ENCODE results near the gene CCDC91.

Gene CCDC91

DNA sequence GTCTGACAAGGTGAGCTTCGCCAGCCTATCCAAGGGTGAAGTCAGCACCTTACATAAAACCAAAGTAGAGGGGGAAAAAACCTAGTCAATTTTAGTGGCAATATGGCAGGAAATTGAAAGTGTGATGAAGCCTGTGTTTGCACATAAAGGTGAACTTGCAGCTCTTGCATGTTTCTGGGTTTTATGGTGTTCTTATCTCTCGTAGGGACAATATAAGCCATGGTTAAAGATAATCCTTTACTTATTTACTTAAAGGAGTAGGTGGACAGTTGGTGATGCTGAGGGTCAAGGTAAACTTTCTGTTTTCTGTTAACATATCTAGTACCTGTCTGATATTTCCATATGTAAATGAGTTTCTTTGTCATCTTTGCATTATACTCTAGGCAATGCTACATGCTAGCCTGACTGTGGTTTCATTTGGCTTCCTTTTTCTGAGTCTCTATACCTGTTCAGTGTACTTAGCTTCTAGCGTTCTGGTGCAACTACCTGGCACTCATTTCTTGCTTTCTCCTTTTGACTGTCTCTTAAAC lies 32.8 kb downstream of the CCDC91 start:
- no peak for ATAC-seq
- TF ChIP-seq ZFP30 (CRISPR knock-in tag; IDR thresholded peaks at IDR 0.05) (no peak), SNAI2 (CRISPR knock-in tag; IDR thresholded peaks at IDR 0.05) (no peak), ZC3H10 (CRISPR knock-in tag; IDR thresholded peaks at IDR 0.05) (no peak), PPARA (CRISPR knock-in tag; IDR thresholded peaks at IDR 0.05; ENCODE audit: borderline replicate concordance) (no peak), ZNF70 (CRISPR knock-in tag; IDR thresholded peaks at IDR 0.05) (no peak), GLIS3 (CRISPR knock-in tag; IDR thresholded peaks at IDR 0.05) (no peak), TCF4 (CRISPR knock-in tag; IDR thresholded peaks at IDR 0.05; ENCODE audit: borderline replicate concordance) (no peak), ISL1 (CRISPR knock-in tag; IDR thresholded peaks at IDR 0.05) (no peak), OSR1 (CRISPR knock-in tag; IDR thresholded peaks at IDR 0.05) (no peak), ZFP3 (CRISPR knock-in tag; IDR thresholded peaks at IDR 0.05) (no peak)
- TF ChIP-seq, protein P1, sequence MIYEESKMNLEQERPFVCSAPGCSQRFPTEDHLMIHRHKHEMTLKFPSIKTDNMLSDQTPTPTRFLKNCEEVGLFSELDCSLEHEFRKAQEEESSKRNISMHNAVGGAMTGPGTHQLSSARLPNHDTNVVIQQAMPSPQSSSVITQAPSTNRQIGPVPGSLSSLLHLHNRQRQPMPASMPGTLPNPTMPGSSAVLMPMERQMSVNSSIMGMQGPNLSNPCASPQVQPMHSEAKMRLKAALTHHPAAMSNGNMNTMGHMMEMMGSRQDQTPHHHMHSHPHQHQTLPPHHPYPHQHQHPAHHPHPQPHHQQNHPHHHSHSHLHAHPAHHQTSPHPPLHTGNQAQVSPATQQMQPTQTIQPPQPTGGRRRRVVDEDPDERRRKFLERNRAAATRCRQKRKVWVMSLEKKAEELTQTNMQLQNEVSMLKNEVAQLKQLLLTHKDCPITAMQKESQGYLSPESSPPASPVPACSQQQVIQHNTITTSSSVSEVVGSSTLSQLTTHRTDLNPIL (CRISPR knock-in tag; IDR thresholded peaks at IDR 0.05; ENCODE audit: low read depth), result no peak
- TF ChIP-seq, protein P2, sequence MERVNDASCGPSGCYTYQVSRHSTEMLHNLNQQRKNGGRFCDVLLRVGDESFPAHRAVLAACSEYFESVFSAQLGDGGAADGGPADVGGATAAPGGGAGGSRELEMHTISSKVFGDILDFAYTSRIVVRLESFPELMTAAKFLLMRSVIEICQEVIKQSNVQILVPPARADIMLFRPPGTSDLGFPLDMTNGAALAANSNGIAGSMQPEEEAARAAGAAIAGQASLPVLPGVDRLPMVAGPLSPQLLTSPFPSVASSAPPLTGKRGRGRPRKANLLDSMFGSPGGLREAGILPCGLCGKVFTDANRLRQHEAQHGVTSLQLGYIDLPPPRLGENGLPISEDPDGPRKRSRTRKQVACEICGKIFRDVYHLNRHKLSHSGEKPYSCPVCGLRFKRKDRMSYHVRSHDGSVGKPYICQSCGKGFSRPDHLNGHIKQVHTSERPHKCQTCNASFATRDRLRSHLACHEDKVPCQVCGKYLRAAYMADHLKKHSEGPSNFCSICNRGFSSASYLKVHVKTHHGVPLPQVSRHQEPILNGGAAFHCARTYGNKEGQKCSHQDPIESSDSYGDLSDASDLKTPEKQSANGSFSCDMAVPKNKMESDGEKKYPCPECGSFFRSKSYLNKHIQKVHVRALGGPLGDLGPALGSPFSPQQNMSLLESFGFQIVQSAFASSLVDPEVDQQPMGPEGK (CRISPR knock-in tag; IDR thresholded peaks at IDR 0.05; ENCODE audit: borderline replicate concordance), result no peak
- TF ChIP-seq, protein P3, sequence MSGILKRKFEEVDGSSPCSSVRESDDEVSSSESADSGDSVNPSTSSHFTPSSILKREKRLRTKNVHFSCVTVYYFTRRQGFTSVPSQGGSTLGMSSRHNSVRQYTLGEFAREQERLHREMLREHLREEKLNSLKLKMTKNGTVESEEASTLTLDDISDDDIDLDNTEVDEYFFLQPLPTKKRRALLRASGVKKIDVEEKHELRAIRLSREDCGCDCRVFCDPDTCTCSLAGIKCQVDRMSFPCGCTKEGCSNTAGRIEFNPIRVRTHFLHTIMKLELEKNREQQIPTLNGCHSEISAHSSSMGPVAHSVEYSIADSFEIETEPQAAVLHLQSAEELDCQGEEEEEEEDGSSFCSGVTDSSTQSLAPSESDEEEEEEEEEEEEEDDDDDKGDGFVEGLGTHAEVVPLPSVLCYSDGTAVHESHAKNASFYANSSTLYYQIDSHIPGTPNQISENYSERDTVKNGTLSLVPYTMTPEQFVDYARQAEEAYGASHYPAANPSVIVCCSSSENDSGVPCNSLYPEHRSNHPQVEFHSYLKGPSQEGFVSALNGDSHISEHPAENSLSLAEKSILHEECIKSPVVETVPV (CRISPR knock-in tag; IDR thresholded peaks at IDR 0.05), result no peak
- TF ChIP-seq, protein P4, sequence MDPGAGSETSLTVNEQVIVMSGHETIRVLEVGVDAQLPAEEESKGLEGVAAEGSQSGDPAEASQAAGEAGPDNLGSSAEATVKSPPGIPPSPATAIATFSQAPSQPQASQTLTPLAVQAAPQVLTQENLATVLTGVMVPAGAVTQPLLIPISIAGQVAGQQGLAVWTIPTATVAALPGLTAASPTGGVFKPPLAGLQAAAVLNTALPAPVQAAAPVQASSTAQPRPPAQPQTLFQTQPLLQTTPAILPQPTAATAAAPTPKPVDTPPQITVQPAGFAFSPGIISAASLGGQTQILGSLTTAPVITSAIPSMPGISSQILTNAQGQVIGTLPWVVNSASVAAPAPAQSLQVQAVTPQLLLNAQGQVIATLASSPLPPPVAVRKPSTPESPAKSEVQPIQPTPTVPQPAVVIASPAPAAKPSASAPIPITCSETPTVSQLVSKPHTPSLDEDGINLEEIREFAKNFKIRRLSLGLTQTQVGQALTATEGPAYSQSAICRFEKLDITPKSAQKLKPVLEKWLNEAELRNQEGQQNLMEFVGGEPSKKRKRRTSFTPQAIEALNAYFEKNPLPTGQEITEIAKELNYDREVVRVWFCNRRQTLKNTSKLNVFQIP (CRISPR knock-in tag; IDR thresholded peaks at IDR 0.05; ENCODE audit: borderline replicate concordance, low read depth), result no peak

DNA sequence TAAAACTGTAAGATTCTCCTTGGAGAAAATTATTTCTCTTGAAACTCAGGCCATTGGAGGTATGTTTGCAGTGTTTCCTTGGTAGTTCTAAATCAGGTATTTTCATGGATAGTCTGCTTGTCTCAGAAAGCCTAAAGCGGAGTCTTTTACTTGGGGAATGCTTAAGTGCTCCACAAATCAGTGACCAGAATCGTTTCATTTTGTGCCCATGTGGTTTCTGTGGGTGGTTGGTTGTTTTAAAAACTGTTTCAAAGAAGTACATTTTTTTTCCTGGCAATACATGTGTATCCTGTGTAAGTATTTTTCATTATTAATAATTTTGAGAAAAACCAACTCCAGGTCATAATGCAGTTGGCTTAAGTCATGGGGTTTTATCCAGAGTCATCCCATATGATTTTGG lies 33.6 kb downstream of the CCDC91 start:
- TF ChIP-seq, protein P2 (CRISPR knock-in tag; IDR thresholded peaks at IDR 0.05; ENCODE audit: borderline replicate concordance), result no peak
- TF ChIP-seq ESRRG (CRISPR knock-in tag; IDR thresholded peaks at IDR 0.05), result no peak
- ATAC-seq, result no peak

DNA sequence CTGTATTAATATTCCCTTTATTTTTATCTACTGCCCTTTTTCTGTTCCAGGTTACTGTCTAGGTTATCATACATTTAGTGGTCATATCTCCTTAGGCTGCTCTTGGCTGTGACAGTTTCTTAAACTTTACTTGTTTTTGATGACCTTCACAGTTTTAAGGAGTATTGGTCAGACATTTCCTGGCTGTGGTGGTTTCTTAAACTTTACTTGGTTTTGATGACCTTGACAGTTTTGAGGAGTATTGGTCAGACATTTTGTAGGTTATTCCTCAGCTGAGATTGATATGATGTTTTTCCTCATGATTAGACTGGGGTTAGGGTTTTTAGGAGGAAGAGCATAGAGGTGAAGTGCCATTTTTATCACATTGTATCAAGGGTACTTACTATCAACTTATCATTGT lies 36.4 kb downstream of the CCDC91 start:
- TF ChIP-seq ZNF70 (CRISPR knock-in tag; IDR thresholded peaks at IDR 0.05), result no peak
- no peak for TF ChIP-seq ISL1 (CRISPR knock-in tag; IDR thresholded peaks at IDR 0.05)
- no peak for TF ChIP-seq ESRRG (CRISPR knock-in tag; IDR thresholded peaks at IDR 0.05)
- no peak for TF ChIP-seq OSR1 (CRISPR knock-in tag; IDR thresholded peaks at IDR 0.05)
- TF ChIP-seq CSDC2 (CRISPR knock-in tag; IDR thresholded peaks at IDR 0.05), result no peak
- TF ChIP-seq ZFP3 (CRISPR knock-in tag; IDR thresholded peaks at IDR 0.05), result no peak
- no peak for TF ChIP-seq ZNF8 (CRISPR knock-in tag; IDR thresholded peaks at IDR 0.05)
- TF ChIP-seq GLIS3 (CRISPR knock-in tag; IDR thresholded peaks at IDR 0.05), result no peak
- TF ChIP-seq SNAI2 (CRISPR knock-in tag; IDR thresholded peaks at IDR 0.05), result no peak
- TF ChIP-seq ZFP30 (CRISPR knock-in tag; IDR thresholded peaks at IDR 0.05), result no peak
- TF ChIP-seq ARNTL (CRISPR knock-in tag; IDR thresholded peaks at IDR 0.05; ENCODE audit: borderline replicate concordance, low read depth), result no peak
- TF ChIP-seq, protein P1 (CRISPR knock-in tag; IDR thresholded peaks at IDR 0.05; ENCODE audit: low read depth), result no peak
- no peak for TF ChIP-seq TOX (CRISPR knock-in tag; IDR thresholded peaks at IDR 0.05; ENCODE audit: borderline replicate concordance)
- no peak for ATAC-seq

All from SK-N-SH treated with all-trans-retinoic acid at 6 μM for 48 hours (cell line).